Measurements from ENCODE around the gene CADM1.

The CADM1 gene

GRCh38 chr11:115345840-115346239 lies 158.4 kb downstream of the CADM1 start:
- H3K9ac ChIP-seq (ENCODE audit: low read length), result no peak overlapping the region
- no peaks in the 10 kb centered on the region for H3K36me3 ChIP-seq (ENCODE audit: control insufficient read depth, insufficient read depth, low read length, severe bottlenecking)
- no peak for DNase-seq (ENCODE audit: low read depth)
- no peak overlapping the region for H3K4me3 ChIP-seq (ENCODE audit: low read length)
- no peaks in the 10 kb centered on the region for H3K4me1 ChIP-seq (ENCODE audit: control insufficient read depth, insufficient read depth, low read length)
- no peaks in the 10 kb centered on the region for H3K9me3 ChIP-seq (ENCODE audit: control insufficient read depth, low read length)
- H3K27me3 ChIP-seq (replicated peaks; ENCODE audit: control insufficient read depth, insufficient read depth, low read length), result no peaks in the 10 kb centered on the region

- DNase-seq (ENCODE audit: low read depth), result no peak
- Histone ChIP-seq H3K9ac (ENCODE audit: low read length) (no peak overlapping the region), H3K9me3 (ENCODE audit: control insufficient read depth, low read length) (no peaks in the 10 kb centered on the region), H3K36me3 (ENCODE audit: control insufficient read depth, insufficient read depth, low read length, severe bottlenecking) (no peaks in the 10 kb centered on the region), H3K27me3 (replicated peaks; ENCODE audit: control insufficient read depth, insufficient read depth, low read length) (no peaks in the 10 kb centered on the region), H3K4me1 (ENCODE audit: control insufficient read depth, insufficient read depth, low read length) (no peaks in the 10 kb centered on the region), H3K4me3 (ENCODE audit: low read length) (no peak overlapping the region)
Observed at GRCh38 chr11:115345361-115345760, 158.9 kb downstream of the CADM1 start.

- Histone ChIP-seq H3K36me3 (ENCODE audit: control insufficient read depth, insufficient read depth, low read length, severe bottlenecking) (no peaks in the 10 kb centered on the region), H3K4me1 (ENCODE audit: control insufficient read depth, insufficient read depth, low read length) (no peaks in the 10 kb centered on the region), H3K9me3 (ENCODE audit: control insufficient read depth, low read length) (no peaks in the 10 kb centered on the region), H3K27me3 (replicated peaks; ENCODE audit: control insufficient read depth, insufficient read depth, low read length) (no peaks in the 10 kb centered on the region), H3K9ac (ENCODE audit: low read length) (no peak overlapping the region), H3K4me3 (ENCODE audit: low read length) (no peak overlapping the region)
- no peak for DNase-seq (ENCODE audit: low read depth)
Observed at GRCh38 chr11:115344846-115345245, 159.4 kb downstream of the CADM1 start.

GRCh38 chr11:115342142-115342541 lies 162.1 kb downstream of the CADM1 start:
- Histone ChIP-seq H3K9me3 (ENCODE audit: control insufficient read depth, low read length) (no peaks in the 10 kb centered on the region), H3K27me3 (replicated peaks; ENCODE audit: control insufficient read depth, insufficient read depth, low read length) (peaks cover 9% of the 10 kb centered on the region), H3K4me1 (ENCODE audit: control insufficient read depth, insufficient read depth, low read length) (no peaks in the 10 kb centered on the region), H3K4me3 (ENCODE audit: low read length) (no peak overlapping the region), H3K9ac (ENCODE audit: low read length) (no peak overlapping the region), H3K36me3 (ENCODE audit: control insufficient read depth, insufficient read depth, low read length, severe bottlenecking) (no peaks in the 10 kb centered on the region)
- DNase-seq (ENCODE audit: low read depth), result no peak

DNA sequence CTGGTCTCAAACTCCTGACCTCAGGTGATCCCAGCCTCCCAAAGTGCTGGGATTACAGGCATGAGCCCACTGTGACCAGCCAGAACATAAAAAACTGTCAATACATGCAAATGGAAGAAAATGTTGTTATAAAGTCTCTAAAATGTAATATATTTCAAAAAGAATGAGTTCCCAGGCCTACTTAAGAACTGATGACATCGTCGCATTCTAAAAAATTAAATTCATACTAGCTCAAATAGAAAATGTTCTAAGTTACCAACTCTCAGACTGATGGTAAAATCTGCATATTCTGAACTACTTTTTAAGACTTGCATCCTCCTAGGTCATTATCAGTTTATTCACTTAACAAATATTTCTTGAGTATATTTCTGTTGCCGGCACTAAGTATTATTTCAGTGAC lies 163.3 kb downstream of the CADM1 start:
- H3K9me3 ChIP-seq (ENCODE audit: control insufficient read depth, low read length), result no peaks in the 10 kb centered on the region
- H3K4me1 ChIP-seq (ENCODE audit: control insufficient read depth, insufficient read depth, low read length), result no peaks in the 10 kb centered on the region
- no peaks in the 10 kb centered on the region for H3K36me3 ChIP-seq (ENCODE audit: control insufficient read depth, insufficient read depth, low read length, severe bottlenecking)
- peaks cover 13% of the 10 kb centered on the region for H3K27me3 ChIP-seq (replicated peaks; ENCODE audit: control insufficient read depth, insufficient read depth, low read length)
- H3K9ac ChIP-seq (ENCODE audit: low read length), result no peak overlapping the region
- no peak overlapping the region for H3K4me3 ChIP-seq (ENCODE audit: low read length)
- no peak for DNase-seq (ENCODE audit: low read depth)

GRCh38 chr11:115338476-115338875 lies 165.7 kb downstream of the CADM1 start:
- Histone ChIP-seq H3K36me3 (ENCODE audit: control insufficient read depth, insufficient read depth, low read length, severe bottlenecking) (no peaks in the 10 kb centered on the region), H3K4me1 (ENCODE audit: control insufficient read depth, insufficient read depth, low read length) (no peaks in the 10 kb centered on the region), H3K9ac (ENCODE audit: low read length) (no peak overlapping the region), H3K9me3 (ENCODE audit: control insufficient read depth, low read length) (no peaks in the 10 kb centered on the region), H3K27me3 (replicated peaks; ENCODE audit: control insufficient read depth, insufficient read depth, low read length) (peaks cover 13% of the 10 kb centered on the region), H3K4me3 (ENCODE audit: low read length) (no peak overlapping the region)
- no peak for DNase-seq (ENCODE audit: low read depth)

GRCh38 chr11:115334932-115335788 lies 169.1 kb downstream of the CADM1 start:
- Histone ChIP-seq H3K4me1 (ENCODE audit: control insufficient read depth, insufficient read depth, low read length) (no peaks in the 10 kb centered on the region), H3K4me3 (ENCODE audit: low read length) (no peak overlapping the region), H3K9ac (ENCODE audit: low read length) (no peak overlapping the region), H3K9me3 (ENCODE audit: control insufficient read depth, low read length) (no peaks in the 10 kb centered on the region), H3K36me3 (ENCODE audit: control insufficient read depth, insufficient read depth, low read length, severe bottlenecking) (no peaks in the 10 kb centered on the region), H3K27me3 (replicated peaks; ENCODE audit: control insufficient read depth, insufficient read depth, low read length) (peaks cover 36% of the 10 kb centered on the region)
- peak; percentile 68 for DNase-seq (ENCODE audit: low read depth)

GRCh38 chr11:115333949-115334348 lies 170.3 kb downstream of the CADM1 start:
- H3K4me3 ChIP-seq (ENCODE audit: low read length), result no peak overlapping the region
- H3K9me3 ChIP-seq (ENCODE audit: control insufficient read depth, low read length), result no peaks in the 10 kb centered on the region
- DNase-seq (ENCODE audit: low read depth), result no peak
- no peaks in the 10 kb centered on the region for H3K36me3 ChIP-seq (ENCODE audit: control insufficient read depth, insufficient read depth, low read length, severe bottlenecking)
- peaks cover 36% of the 10 kb centered on the region for H3K27me3 ChIP-seq (replicated peaks; ENCODE audit: control insufficient read depth, insufficient read depth, low read length)
- H3K9ac ChIP-seq (ENCODE audit: low read length), result no peak overlapping the region
- H3K4me1 ChIP-seq (ENCODE audit: control insufficient read depth, insufficient read depth, low read length), result no peaks in the 10 kb centered on the region

DNA sequence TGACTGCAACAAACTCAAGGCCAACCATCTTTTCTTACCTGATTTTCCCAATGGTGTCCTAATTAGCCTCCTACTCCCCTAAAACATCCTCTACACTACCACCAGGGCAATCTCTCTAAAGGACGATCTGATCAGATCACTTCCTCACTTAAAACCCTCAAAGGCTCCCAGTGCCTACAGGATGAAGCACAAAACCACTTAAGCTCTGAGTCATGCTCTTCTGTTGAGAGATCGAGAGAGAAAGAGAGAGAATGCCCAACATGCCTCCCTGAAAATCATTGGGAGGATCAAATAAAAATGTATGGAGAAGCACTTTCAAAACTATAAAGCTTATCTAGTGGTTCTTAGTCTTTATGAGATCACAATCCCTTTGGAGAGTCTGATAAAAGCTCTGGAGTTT lies 171.1 kb downstream of the CADM1 start:
- no peak for DNase-seq (ENCODE audit: low read depth)
- no peaks in the 10 kb centered on the region for H3K9me3 ChIP-seq (ENCODE audit: control insufficient read depth, low read length)
- H3K36me3 ChIP-seq (ENCODE audit: control insufficient read depth, insufficient read depth, low read length, severe bottlenecking), result no peaks in the 10 kb centered on the region
- H3K9ac ChIP-seq (ENCODE audit: low read length), result no peak overlapping the region
- H3K27me3 ChIP-seq (replicated peaks; ENCODE audit: control insufficient read depth, insufficient read depth, low read length), result peaks cover 36% of the 10 kb centered on the region
- no peaks in the 10 kb centered on the region for H3K4me1 ChIP-seq (ENCODE audit: control insufficient read depth, insufficient read depth, low read length)
- H3K4me3 ChIP-seq (ENCODE audit: low read length), result no peak overlapping the region

- no peaks in the 10 kb centered on the region for H3K9me3 ChIP-seq (ENCODE audit: control insufficient read depth, low read length)
- H3K36me3 ChIP-seq (ENCODE audit: control insufficient read depth, insufficient read depth, low read length, severe bottlenecking), result no peaks in the 10 kb centered on the region
- H3K27me3 ChIP-seq (replicated peaks; ENCODE audit: control insufficient read depth, insufficient read depth, low read length), result peaks cover 23% of the 10 kb centered on the region
- DNase-seq (ENCODE audit: low read depth), result no peak
- no peaks in the 10 kb centered on the region for H3K4me1 ChIP-seq (ENCODE audit: control insufficient read depth, insufficient read depth, low read length)
- no peak overlapping the region for H3K4me3 ChIP-seq (ENCODE audit: low read length)
- H3K9ac ChIP-seq (ENCODE audit: low read length), result no peak overlapping the region
Observed at GRCh38 chr11:115330684-115331482, 173.3 kb downstream of the CADM1 start.

DNA sequence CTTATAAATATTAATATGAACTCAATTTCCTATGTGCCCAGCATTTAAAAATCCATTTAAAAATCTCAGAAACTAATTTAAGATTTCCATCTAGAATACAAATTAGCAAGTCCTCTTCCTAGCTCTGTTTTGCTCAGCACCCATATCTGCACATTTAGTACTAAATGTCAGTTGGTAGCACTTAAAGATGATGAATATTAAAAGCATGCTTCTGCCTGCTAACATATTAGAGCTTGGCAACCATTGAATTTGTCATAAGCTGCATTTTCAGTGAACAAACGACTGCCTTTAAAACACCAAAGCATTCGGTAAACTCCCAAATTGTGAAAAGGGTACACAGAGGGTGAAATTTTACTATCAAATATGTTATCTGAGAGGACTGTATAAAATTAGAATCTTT lies 177.7 kb downstream of the CADM1 start:
- no peak overlapping the region for H3K4me3 ChIP-seq (ENCODE audit: low read length)
- no peaks in the 10 kb centered on the region for H3K9me3 ChIP-seq (ENCODE audit: control insufficient read depth, low read length)
- H3K4me1 ChIP-seq (ENCODE audit: control insufficient read depth, insufficient read depth, low read length), result no peaks in the 10 kb centered on the region
- no peak overlapping the region for H3K9ac ChIP-seq (ENCODE audit: low read length)
- no peaks in the 10 kb centered on the region for H3K36me3 ChIP-seq (ENCODE audit: control insufficient read depth, insufficient read depth, low read length, severe bottlenecking)
- no peak for DNase-seq (ENCODE audit: low read depth)
- peaks cover 24% of the 10 kb centered on the region for H3K27me3 ChIP-seq (replicated peaks; ENCODE audit: control insufficient read depth, insufficient read depth, low read length)

Measured in adipocyte (in vitro differentiated cells).